Esophagus (tissue), 2 donors: ENCODE data around the gene RUNX3. TPM values are rescaled to one million over a fixed set of nuclear protein-coding genes. Genes with fewer than 3 reads are reported as not detected.

Source experiments
- polyA plus RNA-seq, 2 donors: library from polyadenylated mRNA; stranded (reverse); fragments of 200-250 nt; gene quantifications; one replicate each; pipeline ENCODE4 v1.2.3, GENCODE V29; 2013
- donor health status: healthy with polysubstance abuse.
- donor health status: Bipolar disorder and iron deficiency.

The RUNX3 gene
- polyA plus RNA-seq, 2 donors, result 0.77 to 1.4 TPM

Other genes starting within 250 kb of the RUNX3 start
- 10 to 100 TPM; 15.3 to 29.8 TPM for gene CLIC4, start 184.8 kb downstream of the RUNX3 start, polyA plus RNA-seq